HepG2 (cell line): ENCODE measurements around the gene PELI3. TPM values are rescaled to one million over a fixed set of nuclear protein-coding genes. Genes with fewer than 3 reads are reported as not detected.

Experiments used
- ATAC-seq: fragments of 200-7000 bp; cut with Tn5 transposase; 3 replicates; pipeline ENCODE4 v1.9.1; 2020; ENCODE audit warnings: mild to moderate bottlenecking, moderate library complexity
- BruUV-seq: library from RNA; stranded (reverse); fragments of 400-500 nt; replicated peaks from 2 replicates; lab custom pipeline; 2021; lab: Mats Ljungman, UMichigan
- CTCF ChIA-PET: fragments of 300-600 bp; formaldehyde crosslinking; extraction: SDS; loops from one replicate; lab custom pipeline; 2021; ENCODE audit warnings: low total read pairs, inconsistent platforms, low intra/inter-chr PET ratio; lab: Yijun Ruan, JAX
- POLR2A ChIA-PET: fragments of 350-600 bp; sonication (Branson Sonifier 250); formaldehyde crosslinking; loops from one replicate; lab custom pipeline; 2020; ENCODE audit warnings: antibody characterized with exemption, inconsistent platforms; lab: Yijun Ruan, JAX
- DNase-seq: peaks from one replicate; pipeline ENCODE4 v3.0.0-alpha.2; 2015; ENCODE audit warnings: low spot score
- FAIRE-seq: peaks from 3 replicates; lab custom pipeline; 2011; peaks lifted over from hg19 to GRCh38; lab: Jason Lieb, UNC
- H2AFZ ChIP-seq: one replicate; pipeline ENCODE4 v1.6.1; 2011; ENCODE audit warnings: low read length, inconsistent platforms
- H3K27ac ChIP-seq: fragments of 300-600 bp; 3 replicates; pipeline ENCODE4 v1.8.0; 2011; ENCODE audit warnings: mixed run types, mild to moderate bottlenecking, mixed read lengths, low read length, inconsistent platforms; ENCODE audit not compliant: insufficient read depth; ENCODE audit errors: extremely low read length
- H3K27me3 ChIP-seq, 2 experiments: fragments of 200-600 bp in 1 of 2; 2 replicates in 1 of 2; 3 replicates in 1 of 2; pipeline versions ENCODE4 v1.6.0 to v1.8.0; 2011; ENCODE audit warnings: low read length in 2 of 2, mild to moderate bottlenecking in 2 of 2, moderate library complexity in 2 of 2, inconsistent platforms in 1 of 2; ENCODE audit not compliant: insufficient read depth in 2 of 2, control insufficient read depth in 1 of 2
- H3K36me3 ChIP-seq, 2 experiments: fragments of 200-600 bp in 1 of 2; replicated peaks in 1 of 2; 2 replicates in 1 of 2; 3 replicates in 1 of 2; pipeline versions ENCODE4 v1.5.1 to v1.8.0; 2011; ENCODE audit warnings: low read length in 2 of 2, inconsistent platforms in 1 of 2; ENCODE audit not compliant: insufficient read depth in 2 of 2, control insufficient read depth in 1 of 2
- H3K4me1 ChIP-seq: 2 replicates; pipeline ENCODE4 v1.5.1; 2012; ENCODE audit warnings: low read length, inconsistent platforms; ENCODE audit not compliant: insufficient read depth
- H3K4me2 ChIP-seq: 2 replicates; pipeline ENCODE4 v1.6.0; 2011; ENCODE audit warnings: low read depth, low read length, inconsistent platforms
- H3K4me3 ChIP-seq, 3 experiments: fragments of 200-600 bp in 1 of 3; sonication (generic), shearing (Covaris generic) in 1 of 3; replicated peaks in 1 of 3; 2 replicates each; pipeline ENCODE4 v1.5.1; 2011 to 2016; ENCODE audit warnings: low read length in 3 of 3, inconsistent platforms in 2 of 3, low read depth in 2 of 3, mild to moderate bottlenecking in 2 of 3, control low read depth in 1 of 3, mixed read lengths in 1 of 3; ENCODE audit not compliant: insufficient read depth in 1 of 3
- H3K79me2 ChIP-seq: one replicate; pipeline ENCODE4 v1.6.1; 2011; ENCODE audit warnings: low read length, inconsistent platforms; ENCODE audit not compliant: insufficient read depth
- H3K9ac ChIP-seq: 2 replicates; pipeline ENCODE4 v1.6.0; 2011; ENCODE audit warnings: mild to moderate bottlenecking, low read depth, low read length, inconsistent platforms; ENCODE audit not compliant: insufficient read depth
- H3K9me3 ChIP-seq: 2 replicates; pipeline ENCODE4 v1.5.1; 2012; ENCODE audit warnings: mild to moderate bottlenecking, low read length
- H4K20me1 ChIP-seq: 2 replicates; pipeline ENCODE4 v1.6.0; 2011; ENCODE audit warnings: inconsistent platforms, mild to moderate bottlenecking, low read length, moderate library complexity; ENCODE audit not compliant: insufficient read depth
- GABPB1 ChIP-seq: IDR thresholded peaks from 2 replicates; pipeline ENCODE4 v1.6.1; 2016; ENCODE audit warnings: mild to moderate bottlenecking, missing genetic modification reagents, moderate library complexity, missing compliant biosample characterization
- GLI4 ChIP-seq: sonication (generic); formaldehyde crosslinking; IDR thresholded peaks from 2 replicates; pipeline ENCODE4 v1.5.1; 2020; ENCODE audit warnings: missing genetic modification reagents, mild to moderate bottlenecking, moderate library complexity, borderline replicate concordance
- JUNB ChIP-seq: sonication (generic); formaldehyde crosslinking; IDR thresholded peaks from 2 replicates; pipeline ENCODE4 v1.8.0; 2022; ENCODE audit warnings: missing genetic modification reagents, mild to moderate bottlenecking, borderline replicate concordance
- NFATC3 ChIP-seq: sonication (generic); formaldehyde crosslinking; IDR thresholded peaks from 2 replicates; pipeline ENCODE4 v1.5.1; 2020; ENCODE audit warnings: mild to moderate bottlenecking, missing genetic modification reagents
- PRMT3 ChIP-seq: sonication (generic); formaldehyde crosslinking; IDR thresholded peaks from 2 replicates; pipeline ENCODE4 v1.8.1; 2022; ENCODE audit warnings: low read depth, mild to moderate bottlenecking, moderate library complexity, missing genetic modification reagents, borderline replicate concordance
- SIX4 ChIP-seq: sonication (generic); formaldehyde crosslinking; IDR thresholded peaks from 2 replicates; pipeline ENCODE4 v1.4.0; 2020; ENCODE audit warnings: missing genetic modification reagents
- ZNF598 ChIP-seq: sonication (generic); formaldehyde crosslinking; IDR thresholded peaks from 2 replicates; pipeline ENCODE4 v1.5.1; 2020; ENCODE audit warnings: mild to moderate bottlenecking, missing genetic modification reagents, borderline replicate concordance
- WGBS: methylation state at CpG from one replicate; pipeline ENCODE4 v1.1.6; 2017; ENCODE audit warnings: low lambda C conversion rate; 5-methylcytosine and 5-hydroxymethylcytosine counted together
- in situ Hi-C: cut with HindIII; loops from 2 replicates; pipeline ENCODE4 v1.10.0; 2017; ENCODE audit warnings: low pct_unique_long_range_greater_than_20kb; ENCODE audit not compliant: extremely low pct_ligation_motif_present
- intact Hi-C: fragments of 100-400 bp; cut with micrococcal nuclease; formaldehyde crosslinking; loops from one replicate; pipeline ENCODE4 v1.10.0; 2022; ENCODE audit not compliant: unreplicated experiment
- polyA plus RNA-seq, 8 experiments: library from polyadenylated mRNA; depleted of rRNA in 3 of 8; stranded (reverse) in 7 of 8; unstranded in 1 of 8; fragments of >200 nt; fragmentation: Illumina TruSeq in 4 of 8; extraction: Trizol in 4 of 8; gene quantifications; 2 replicates each; pipeline versions ENCODE4 v1.2.1 to v1.2.3, GENCODE V29; 2011 to 2016; ENCODE audit warnings: low read depth in 4 of 8, missing spikeins in 1 of 8, mixed read lengths in 1 of 8; ENCODE audit not compliant: insufficient read depth in 1 of 8
- total RNA-seq, 5 experiments: library from RNA; depleted of rRNA; stranded (reverse); fragments of >200 nt; fragmentation: Illumina TruSeq; extraction: Trizol; gene quantifications; 2 replicates each; pipeline ENCODE4 v1.2.3, GENCODE V29; 2016; ENCODE audit warnings: low read depth in 1 of 5

PELI3 gene
- total and polyA plus RNA-seq, 2 of the 13 experiments (the other 11 are each of a cell fraction or from before 2014, with no cell fraction given): 2.0 to 4.0 TPM

DNA sequence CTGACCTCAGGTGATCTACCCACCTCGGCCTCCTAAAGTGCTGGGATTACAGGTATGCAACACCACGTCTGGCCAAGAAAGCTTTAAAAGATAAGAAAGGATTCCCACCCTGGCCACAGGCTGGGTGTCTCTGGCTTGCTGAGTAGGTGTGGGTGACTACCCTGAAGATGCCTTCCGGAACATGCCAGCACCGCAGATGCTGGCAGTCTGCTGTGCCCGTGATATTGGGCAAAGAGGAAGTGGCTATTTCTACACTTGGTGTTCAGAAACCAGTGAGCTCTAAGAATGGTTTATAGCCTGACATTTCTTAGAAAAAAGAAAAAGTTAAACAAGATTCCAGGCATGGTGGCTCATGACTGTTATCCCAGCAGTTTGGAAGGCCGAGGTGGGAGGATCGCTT, 34.1 kb upstream of the PELI3 start:
- H3K36me3 ChIP-seq: peaks cover 7 to 21% of the 10 kb centered on the region in 2 experiments; a peak in 4 of 5 replicates
- H4K20me1 ChIP-seq: no peaks in the 10 kb centered on the region
- no peak for TF ChIP-seq SIX4 (CRISPR knock-in tag)
- TF ChIP-seq GLI4 (CRISPR knock-in tag): no peak
- TF ChIP-seq GABPB1 (CRISPR knock-in tag): no peak
- no peak for TF ChIP-seq JUNB (CRISPR knock-in tag)
- TF ChIP-seq NFATC3 (CRISPR knock-in tag): no peak
- TF ChIP-seq, all 625 proteins: peak for 0
- Histone ChIP-seq H3K4me2 (no peak overlapping the region), H2AFZ (no peak overlapping the region), H3K4me3 (no peak overlapping the region), H3K79me2 (peaks cover 3% of the 10 kb centered on the region), H3K4me1 (peaks cover 9% of the 10 kb centered on the region; the same call in 1 of the 2 replicates), H3K27ac (no peak overlapping the region), H3K27me3 (no peaks in the 10 kb centered on the region), H3K9ac (no peak overlapping the region), H3K9me3 (no peaks in the 10 kb centered on the region)
- in situ Hi-C loops (no loop called here), intact Hi-C loops (no loop called here)
- WGBS: 97% methylated on average over 7 of the region's 7 CpGs
- no peak for DNase-seq
- ChIA-PET CTCF (interaction anchor here (0.6 to 1.4 kb wide), 2 partner anchors 10 to 24 kb away, joined by 3 to 5 read pairs; no protein-coding TSS in a partner anchor), POLR2A (no interaction called here)
- no peak for FAIRE-seq
- no TSS peak for BruUV-seq
- ATAC-seq: no peak

DNA sequence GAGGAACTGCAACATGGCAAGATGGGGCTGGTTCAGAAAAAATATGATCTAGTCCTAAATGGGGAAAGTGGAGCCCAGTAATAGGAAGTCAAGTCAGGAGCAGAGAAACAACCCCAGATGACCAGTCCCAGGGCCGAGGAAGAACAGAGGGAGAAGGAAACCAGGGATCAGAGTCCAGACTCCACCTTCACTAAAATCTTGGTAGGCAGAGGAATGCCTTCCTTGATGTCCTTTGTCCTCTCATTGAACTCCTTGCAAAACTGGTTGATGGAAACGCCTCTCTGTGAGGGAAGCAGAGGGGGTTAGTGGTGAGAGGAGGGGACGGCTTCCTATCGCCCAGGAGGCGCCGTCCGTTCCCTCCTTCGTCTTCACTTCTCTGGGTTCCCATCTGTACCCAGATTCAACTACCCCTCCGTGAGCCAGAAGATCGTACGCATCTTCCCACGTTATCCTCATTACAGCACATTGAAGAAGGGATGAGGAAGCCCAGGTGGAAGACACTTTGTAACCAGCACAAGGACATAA, 28.7 kb upstream of the PELI3 start:
- H4K20me1 ChIP-seq: no peaks in the 10 kb centered on the region
- H3K36me3 ChIP-seq: peaks cover 7 to 21% of the 10 kb centered on the region in 2 experiments; a peak in 4 of 5 replicates
- WGBS: under 1% methylated on average over 12 of the region's 12 CpGs
- CTCF ChIA-PET: interaction anchor here (1.6 to 2.3 kb wide), 2 partner anchors 30 to 240 kb away, joined by 5 to 11 read pairs; partner anchors contain the start of gene RBM4B
- no peak for ATAC-seq
- peak overlapping the region; percentile 88 for H3K27ac ChIP-seq
- H3K9ac ChIP-seq: peak overlapping the region; percentile 90
- intact Hi-C loops (no loop called here), in situ Hi-C loops (no loop called here)
- BruUV-seq: no TSS peak
- FAIRE-seq: no peak
- peaks cover 9% of the 10 kb centered on the region for H3K79me2 ChIP-seq
- DNase-seq: no peak
- H3K4me2 ChIP-seq: peak overlapping the region; percentile 90
- peaks cover 30% of the 10 kb centered on the region for H3K4me1 ChIP-seq
- H3K4me3 ChIP-seq: peak overlapping the region; percentile 78 to 89 (median 84)
- H2AFZ ChIP-seq: no peak overlapping the region
- no peaks in the 10 kb centered on the region for H3K9me3 ChIP-seq
- peaks cover 0 to 6% of the 10 kb centered on the region in 2 experiments; a peak in 1 of 5 replicates for H3K27me3 ChIP-seq
- TF ChIP-seq GLI4 (CRISPR knock-in tag) (no peak), PRMT3 (CRISPR knock-in tag) (no peak), ZNF598 (0 out of 2 replicates have a peak, but pooled peaks have one; percentile 3)
- TF ChIP-seq, all 625 proteins: peak for 1
- POLR2A ChIA-PET: interaction anchor here (1.3 to 3.2 kb wide), 12 partner anchors 9 to 405 kb away, joined by 3 to 41 read pairs (median 6); partner anchors contain the start of genes BBS1, DPP3, NPAS4 and PELI3
